Activated CD4-positive, alpha-beta T cell treated with anti-CD3 and anti-CD28 coated beads for 24 hours (primary cell): Measurements from ENCODE around the gene COG5.
"Not testable (repeated sequence)": the region's sequence is repeated elsewhere in the genome, so short reads cannot be mapped to it uniquely, and the experiment has no call there.

ENCODE experiments used
- DNase-seq, 2 donors: peaks; one replicate each; pipeline ENCODE4 v3.0.0-alpha.2; 2020; ENCODE audit warnings: low read depth in 2 of 2

COG5 gene

DNA sequence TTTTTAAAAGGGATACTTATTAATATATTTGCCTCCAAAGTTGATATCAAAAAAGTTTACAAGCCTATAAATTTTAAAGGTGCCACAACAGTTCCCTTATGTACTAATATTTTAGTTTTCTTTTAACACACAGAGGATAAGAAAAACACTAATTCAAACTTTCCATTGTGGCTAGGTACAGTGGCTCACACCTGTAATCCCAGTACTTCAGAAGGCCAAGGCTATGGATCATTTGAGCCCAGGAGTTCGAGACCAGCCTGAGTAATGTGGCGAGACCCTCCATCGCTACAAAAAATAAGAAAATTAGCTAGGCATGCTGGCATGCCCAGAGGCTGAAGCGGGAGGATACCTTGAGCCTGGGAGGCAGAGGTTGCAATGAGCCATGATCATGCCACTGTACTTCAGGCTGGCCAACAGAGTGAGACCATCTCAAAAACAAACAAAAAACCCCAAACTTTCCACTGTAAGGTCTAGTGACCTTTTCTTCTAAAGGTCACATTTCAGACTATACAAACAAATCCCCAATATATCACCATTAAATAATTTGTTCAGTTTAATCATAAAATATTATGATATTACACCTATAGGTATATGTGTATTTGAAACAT lies 287.4 kb downstream of the COG5 start:
- DNase-seq, result no peak

DNA sequence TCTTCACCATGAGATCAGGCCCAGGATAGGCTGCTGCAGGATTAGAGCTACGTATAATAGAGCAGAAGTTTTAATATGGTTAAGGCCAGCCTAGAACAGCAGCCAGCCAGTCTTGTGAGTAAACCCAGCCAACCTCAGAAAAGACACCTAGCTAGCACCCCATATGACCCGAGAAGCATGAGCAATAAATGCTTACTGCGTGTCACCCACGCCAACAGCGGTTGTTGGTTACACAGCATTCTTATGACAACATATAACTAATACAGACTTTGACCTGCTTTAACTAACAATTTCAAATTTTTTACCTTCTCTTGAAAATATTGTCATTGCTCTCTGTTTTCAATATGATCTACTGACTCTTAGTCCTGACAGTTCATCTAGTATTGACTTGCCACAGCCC lies 289.2 kb downstream of the COG5 start:
- DNase-seq, result no peak

DNA sequence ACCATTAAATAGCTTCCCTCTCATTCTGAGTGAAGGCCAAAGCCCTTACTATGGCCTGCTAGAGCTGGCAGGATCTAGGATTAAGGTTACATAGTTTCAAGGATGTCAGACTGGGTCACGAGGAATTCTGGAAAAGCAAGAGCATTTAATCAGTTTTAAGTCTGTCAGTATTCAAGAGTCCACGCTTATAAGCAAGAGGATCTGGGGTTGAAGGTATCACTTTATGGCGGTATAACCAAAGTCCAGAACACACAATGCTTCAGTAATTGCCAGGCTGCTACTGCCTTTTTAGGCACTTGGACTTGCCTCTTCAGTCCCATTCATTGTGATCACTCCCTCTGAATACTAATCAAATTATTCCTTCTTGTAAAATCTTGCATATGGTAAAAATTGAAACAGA lies 293.9 kb downstream of the COG5 start:
- DNase-seq, result no peak

DNA sequence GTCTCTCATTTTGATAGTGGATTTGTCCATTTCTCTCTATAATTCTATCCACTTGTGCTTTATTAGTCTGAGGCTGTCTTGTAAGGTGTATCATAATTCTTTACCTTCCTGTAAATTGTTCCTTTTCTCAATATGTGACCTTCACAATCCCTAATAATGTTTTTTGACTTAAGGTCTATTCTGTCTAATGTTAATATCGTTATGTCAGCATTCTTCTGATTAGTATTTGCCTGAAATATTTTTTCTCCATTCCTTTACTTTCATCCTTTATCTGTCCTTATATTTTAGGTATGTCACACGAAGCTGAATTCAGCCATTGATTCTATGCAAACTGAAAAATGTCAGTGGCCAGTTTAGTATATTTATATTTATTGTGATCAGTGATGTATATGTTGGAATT lies 295.1 kb downstream of the COG5 start:
- DNase-seq, result no peak

DNA sequence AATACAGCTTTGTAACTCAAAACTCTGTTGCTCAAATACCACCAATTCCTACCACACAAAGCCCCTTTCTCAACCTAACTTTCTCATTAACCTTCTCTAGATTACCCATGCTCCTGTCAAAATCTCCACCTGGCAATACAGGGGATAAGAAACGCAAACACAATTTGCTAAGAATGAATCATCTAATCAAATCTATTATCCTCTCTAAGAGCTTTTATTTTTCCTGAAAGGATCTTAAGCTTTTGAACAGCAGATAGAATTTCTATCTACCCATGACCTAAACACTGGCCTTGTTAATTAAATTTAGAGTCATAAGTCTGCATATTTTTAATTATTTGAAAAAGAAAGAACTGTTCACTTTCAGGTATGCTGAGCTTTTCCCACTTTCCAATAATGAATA lies 296.6 kb downstream of the COG5 start:
- DNase-seq, result no peak

DNA sequence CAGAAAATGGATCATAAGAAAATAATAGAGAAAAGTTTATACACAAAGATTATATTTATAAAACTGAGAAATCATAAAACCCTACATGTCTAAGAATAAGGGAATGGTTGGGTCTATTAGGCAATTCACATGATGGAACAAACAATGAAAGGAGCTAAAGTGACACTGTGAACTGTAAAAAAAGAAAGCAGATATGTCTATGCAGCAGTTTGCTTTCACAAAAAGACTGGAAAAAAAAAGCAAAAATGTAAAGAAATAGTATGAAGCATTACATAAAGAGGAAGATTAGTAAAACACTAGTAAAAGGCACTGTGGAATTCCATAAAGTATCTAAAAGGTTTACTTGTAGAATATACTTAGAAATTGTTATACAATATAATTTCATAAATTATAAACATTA lies 299.0 kb downstream of the COG5 start:
- no peak for DNase-seq

DNA sequence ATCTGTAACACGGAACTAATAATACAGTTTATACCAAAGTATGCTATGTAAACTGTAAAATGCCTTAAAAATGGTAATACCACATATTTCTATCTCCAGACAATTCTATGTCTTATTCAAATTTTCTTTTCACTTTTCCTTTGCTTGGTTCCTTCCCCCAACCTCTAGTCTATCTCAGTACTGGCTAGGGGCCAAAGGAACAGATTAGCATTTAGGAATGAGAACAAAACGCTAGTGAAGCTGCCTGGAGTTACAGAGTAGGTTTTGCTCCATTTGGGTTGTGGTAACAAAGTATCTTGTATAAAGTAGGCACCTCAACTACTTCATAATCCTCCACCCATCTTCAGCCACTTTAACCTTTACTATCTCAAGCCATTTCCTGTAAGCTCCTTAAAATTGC lies 300.9 kb downstream of the COG5 start:
- DNase-seq, result no peak

DNA sequence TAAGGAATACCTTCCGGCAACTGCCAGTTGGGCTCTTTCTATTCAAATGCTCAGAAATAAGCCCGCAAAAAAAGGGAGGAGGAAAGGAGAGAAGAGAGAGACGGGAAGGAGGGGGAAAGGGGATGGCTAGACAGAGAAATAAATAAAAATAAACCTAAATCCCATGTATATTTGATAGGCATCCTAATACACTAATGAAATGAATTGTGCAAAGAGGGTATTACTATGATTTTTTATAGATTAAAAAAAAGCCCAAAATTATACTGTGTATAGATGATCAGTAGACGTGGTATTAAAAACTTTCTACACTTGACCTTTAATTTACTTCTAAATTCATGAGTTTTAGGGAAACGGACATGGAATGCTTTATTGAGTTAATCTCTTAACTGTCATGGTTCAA lies 305.0 kb downstream of the COG5 start:
- DNase-seq, result no peak

DNA sequence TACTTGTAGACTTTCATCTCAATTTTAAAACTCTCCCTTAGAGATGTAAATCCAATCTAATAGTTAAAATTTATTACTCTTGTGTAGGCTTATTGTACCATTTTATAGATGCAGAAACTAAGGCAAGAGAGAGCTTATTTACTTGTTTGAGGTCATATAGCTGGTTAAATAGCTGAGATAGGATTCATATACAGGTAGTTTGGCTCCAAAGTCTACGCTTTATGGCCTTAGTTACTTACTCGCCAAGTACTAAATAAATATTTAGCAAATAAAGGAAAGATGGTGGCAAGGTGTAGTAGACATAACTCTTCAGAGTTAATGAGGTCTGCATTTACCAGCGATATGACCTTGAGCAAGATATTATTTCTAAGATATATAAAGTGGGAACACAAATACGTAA lies 308.1 kb downstream of the COG5 start:
- no peak for DNase-seq

DNA sequence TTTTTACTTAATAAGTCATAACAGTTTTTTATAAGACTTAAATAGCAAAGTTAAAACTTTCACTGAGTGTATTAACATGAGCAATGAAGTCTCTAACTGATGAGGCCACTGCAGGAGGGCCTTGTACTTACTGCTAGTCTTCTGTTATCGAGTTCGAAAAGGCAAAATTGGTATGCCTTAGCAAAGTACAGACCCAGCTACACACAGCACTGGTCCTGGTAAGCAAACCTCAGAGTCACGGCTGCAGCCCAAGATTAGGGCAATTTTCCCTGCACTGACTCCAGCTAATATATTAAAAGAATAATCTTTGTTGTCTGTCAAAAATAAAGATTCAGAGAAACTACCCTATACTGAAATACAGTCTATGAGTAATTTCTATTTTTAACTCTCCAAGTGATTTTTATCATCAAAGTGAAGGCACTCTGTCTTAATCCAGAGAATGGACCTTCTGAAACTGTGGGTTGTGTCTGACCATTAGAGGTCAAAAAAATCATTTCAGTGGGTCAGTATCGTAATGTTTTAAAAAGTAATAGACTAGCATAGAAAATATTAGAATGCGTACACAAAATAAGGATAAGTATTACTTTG lies 309.2 kb downstream of the COG5 start:
- no peak for DNase-seq

DNA sequence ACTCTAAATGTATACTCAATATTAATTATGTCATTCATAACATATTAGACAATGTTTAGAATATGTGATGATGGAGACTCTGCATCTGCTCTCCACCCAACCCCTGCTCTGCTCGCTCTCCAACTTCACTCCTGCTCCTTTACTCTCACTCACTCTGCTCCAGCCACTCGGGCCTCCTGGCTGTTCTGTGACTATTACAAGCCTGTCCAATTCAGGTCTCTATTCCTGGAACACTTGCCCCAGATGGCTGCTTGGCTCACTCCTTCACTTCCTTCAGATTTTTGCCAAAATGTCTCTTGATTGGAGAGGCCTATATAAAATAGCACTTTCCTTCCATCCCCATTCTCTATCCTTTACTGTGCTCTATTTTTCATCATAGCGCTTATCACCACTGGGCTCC lies 310.1 kb downstream of the COG5 start:
- DNase-seq, result no peak

DNA sequence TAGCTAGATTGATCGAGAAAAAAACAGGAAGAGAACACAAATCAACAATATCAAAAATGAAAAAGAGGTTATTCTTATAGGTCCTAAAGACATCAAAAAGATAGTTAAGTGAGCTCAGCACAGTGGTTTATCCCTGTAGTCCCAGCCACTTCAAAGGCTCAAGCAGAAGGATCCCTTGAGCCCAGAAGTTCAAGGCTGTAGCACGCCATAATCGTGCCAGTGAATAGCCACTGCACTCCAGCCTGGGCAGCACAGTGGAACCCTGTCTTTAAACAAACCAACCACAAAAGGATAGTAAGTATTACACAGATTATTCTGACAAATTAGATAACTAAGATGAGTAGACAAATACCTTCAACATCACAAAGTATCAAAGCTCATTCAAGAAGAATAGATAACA lies 311.8 kb downstream of the COG5 start:
- DNase-seq, result no peak

DNA sequence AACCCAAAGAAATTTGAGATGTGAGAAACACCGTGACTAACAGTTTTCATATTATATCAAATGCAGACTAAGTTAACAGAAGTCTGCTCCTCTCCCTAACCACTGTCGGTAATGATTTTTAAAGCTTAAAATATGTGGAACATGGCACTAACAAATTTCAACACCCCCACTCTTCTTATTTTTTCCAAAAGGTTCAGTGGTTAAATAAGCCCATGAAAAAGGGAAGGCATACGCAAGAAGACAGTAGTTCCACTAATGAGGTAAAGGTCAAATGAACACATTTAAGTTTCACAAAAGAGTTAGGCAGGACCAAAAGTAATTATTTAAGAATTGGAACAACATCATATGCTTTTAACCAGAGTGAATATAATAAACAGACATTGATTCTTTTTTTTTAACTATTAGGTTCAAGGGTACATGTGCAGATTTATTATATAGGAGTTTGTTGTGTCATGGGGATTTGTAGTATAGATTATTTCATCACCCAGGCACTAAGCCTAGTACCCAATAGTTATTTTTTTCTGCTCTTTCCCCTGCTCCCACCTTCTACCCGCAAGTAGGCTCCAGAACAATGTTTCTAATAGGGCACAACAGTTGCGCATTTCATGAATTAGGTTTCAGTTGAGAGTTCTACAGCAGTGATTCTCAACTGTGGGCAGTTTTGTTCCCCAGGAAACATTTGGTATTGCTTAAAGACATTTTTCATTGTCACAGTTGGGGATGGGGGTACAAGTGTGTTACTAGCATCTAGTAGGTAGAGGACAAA lies 315.0 kb downstream of the COG5 start:
- no peak for DNase-seq

DNA sequence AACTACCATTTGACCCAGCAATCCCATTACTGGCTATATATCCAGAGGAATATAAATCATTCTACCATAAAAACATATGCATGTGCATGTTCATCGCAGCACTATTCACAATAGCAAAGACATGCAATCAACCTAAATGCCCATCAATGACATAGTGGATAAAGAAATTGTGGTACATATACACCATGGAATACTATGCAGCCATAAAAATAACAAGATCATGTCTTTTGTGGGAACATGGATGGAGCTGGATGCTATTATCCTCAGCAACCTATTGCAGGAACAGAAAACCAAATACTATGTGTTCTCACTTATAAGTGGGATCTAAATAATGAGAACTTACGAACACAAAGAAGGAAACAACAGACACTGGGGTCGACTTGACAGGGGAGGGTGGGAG lies 316.9 kb downstream of the COG5 start:
- not testable (repeated sequence) for DNase-seq

DNA sequence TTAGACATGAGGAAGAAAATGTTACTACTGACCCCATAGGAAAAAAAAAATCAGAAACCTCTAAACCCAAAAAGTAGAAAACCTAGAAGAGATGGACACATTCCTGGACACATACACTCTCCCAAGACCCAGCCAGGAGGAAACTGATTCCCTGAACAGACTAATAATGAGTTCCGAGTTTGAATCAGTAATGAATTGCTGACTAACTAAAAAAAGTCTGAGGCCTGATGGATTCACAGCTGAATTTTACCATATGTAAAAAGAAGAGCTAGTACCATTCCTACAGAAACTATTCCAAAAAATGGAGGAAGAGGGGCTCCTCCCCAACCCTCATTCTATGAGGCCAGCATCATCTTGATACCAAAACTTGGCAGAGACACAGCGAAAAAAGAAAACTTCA lies 319.1 kb downstream of the COG5 start:
- no peak for DNase-seq

DNA sequence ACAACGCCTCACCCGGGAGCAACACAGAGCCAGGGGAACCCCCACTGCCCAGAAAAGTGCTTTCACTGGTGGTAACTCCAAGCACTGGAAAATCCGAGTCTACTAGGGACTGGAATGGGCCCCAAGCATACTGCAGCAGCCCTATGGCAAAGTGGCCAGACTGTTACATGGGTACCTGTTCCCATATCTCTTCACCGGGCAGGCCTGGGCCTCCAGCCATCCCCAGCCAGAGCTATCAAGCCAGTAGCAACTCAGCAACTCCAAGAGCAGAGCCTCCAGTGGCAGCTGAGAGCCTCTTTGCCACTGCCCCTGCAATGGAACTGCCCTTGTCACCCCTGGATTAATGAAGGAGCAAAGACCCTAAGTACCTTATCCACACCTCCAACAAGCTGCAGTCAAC lies 321.5 kb downstream of the COG5 start:
- DNase-seq, result no peak

DNA sequence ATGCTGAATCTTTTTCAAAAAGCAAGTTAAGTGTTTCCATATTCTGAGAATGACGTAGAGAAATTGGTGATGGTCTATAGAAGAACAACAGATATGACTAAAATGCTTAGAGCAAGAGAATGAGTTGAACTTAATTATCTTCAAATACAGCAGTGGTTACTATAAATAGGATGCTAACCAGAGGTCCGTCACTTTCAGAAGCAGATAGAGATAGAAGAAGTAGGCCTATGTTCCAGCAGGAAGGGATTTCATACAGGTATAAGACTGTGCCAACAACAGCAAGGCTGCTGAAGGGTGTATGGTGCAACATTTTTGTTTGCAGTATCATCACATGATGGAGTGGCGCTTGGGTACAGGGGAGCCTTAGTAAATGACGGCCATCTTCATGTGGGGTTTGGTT lies 326.3 kb downstream of the COG5 start:
- no peak for DNase-seq

DNA sequence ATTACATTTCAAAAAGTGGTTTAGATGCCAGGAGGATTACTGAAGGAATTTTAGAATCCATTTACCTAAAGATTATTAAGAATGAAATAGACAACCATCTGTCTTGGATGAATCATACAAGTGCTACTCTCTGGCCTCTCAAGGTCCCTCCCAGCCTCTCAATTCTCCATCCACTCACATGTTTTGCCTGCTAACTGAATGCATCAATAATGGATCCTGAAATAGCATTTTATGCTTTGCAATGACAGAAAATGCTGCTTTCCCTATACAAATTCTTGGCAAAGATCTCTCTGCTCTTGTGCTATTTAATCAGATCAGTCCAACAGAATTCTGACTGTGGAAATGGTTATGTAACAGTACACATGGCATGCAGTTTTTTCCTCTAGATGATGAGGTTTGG lies 326.9 kb downstream of the COG5 start:
- no peak for DNase-seq

DNA sequence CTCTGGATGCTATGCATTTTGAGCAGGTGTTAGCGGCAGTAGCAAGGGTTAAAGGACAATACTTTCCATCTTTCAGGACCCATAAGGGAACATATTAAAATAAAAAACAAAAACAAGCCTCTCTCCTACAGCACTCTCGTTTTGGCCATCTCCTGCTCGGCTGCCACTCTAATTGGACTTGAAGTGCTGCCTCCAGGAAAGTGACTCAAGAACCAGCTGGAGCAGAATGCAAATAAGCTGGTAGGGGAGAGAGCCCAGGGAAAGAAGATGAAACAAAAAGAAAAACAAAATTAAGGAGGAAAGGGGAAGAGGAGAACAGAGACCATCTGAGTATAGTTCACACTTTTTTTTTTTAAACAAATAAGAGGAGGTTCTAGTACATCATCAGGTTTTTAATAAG lies 329.3 kb downstream of the COG5 start:
- DNase-seq, result no peak

DNA sequence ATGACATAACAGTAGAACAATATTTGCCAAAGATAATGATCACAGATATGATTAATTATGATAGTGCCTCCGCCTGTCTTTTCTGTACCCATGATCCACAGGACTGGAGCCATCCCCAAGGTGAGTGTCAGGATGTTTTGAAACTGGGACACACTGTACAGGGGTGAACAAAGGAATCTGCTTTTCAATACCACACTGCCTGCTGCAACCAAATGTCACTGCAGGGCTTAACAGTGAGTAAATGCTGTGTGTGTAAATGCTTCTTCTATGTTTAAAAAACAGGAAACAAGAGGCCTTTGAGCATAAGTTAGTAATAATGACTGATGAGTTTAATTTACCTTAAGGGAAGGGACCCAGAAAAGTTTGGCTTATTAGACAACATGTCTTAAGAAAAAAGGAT lies 329.7 kb downstream of the COG5 start:
- no peak for DNase-seq

DNA sequence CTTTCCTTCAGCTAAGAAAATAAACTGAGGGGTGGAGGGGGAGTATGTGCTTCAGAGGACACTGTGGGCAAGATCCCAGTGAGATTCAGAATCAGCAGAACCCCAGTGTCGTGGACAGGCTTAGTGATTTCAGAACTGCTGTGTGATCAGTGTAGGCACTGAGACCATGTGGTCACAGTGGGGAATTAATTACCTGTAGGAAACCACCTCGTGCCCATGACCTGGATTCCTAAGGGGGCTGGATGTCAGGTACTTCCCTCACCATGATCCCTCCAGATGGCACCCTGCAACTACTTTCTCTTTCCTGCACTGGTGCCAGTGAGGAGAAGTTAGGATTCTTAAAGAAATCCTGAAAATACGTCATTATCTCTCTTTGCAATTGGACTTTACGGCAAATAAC lies 330.5 kb downstream of the COG5 start:
- no peak for DNase-seq

DNA sequence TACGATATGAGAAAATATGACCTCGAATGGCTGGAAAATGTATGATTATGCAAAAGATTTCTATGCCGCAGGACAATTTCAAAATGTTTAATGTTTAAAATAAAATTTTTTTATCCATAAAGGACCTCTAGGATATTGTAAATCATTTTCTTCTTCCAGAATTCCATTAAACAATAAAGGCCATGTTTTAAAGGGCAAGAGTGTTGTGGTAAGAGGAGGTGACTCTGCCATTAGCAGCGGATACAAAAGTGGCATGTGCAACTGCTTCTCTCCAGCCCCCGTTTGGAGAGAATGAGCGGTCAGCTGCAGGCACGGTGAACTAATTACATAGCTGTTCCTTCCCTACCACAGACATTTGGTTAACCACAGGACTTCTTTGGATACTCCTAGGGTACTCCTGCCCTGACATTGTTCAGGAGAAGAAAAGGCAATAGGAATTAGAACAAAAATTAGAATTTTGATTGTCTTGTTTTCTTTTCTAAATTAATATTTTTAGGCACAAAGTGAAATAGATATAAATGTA lies 331.1 kb downstream of the COG5 start:
- DNase-seq, result no peak

DNA sequence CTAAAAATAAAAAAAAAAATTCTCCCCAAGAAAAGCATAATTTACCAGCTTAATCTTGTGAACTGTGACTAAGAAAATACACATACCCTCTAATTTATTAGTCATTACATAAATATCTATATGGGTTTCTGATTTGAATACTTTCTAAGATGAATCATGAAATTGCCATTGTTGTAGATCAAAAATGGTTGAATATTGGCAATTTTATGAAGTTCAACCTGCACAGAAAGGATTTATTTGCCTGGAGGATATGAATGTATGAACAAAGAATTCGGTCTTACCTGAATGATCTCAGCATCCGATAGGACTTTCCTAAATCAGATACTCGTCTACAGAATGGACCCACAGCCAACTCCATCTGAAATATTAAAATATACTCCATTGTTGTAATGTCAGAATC lies 333.4 kb downstream of the COG5 start:
- no peak for DNase-seq
